Mononuclear cell (primary cell): ENCODE data around the gene FABP6. TPM values are rescaled to one million over a fixed set of nuclear protein-coding genes. Genes with fewer than 3 reads are reported as not detected.
"Not testable (repeated sequence)": the region's sequence is repeated elsewhere in the genome, so short reads cannot be mapped to it uniquely, and the experiment has no call there.

Source experiments
- H3K27me3 ChIP-seq: 2 replicates; pipeline ENCODE4 v1.6.0; 2011; ENCODE audit warnings: low read length, control low read depth; ENCODE audit not compliant: insufficient read depth
- H3K4me1 ChIP-seq: 2 replicates; pipeline ENCODE4 v1.5.1; 2011; ENCODE audit warnings: mild to moderate bottlenecking, low read length, control low read depth; ENCODE audit not compliant: insufficient read depth
- H3K4me3 ChIP-seq: 2 replicates; pipeline ENCODE4 v1.5.1; 2011; ENCODE audit warnings: mild to moderate bottlenecking, low read length, moderate library complexity
- H3K9me3 ChIP-seq: 2 replicates; pipeline ENCODE4 v1.5.1; 2011; ENCODE audit warnings: low read depth, mild to moderate bottlenecking, control low read depth, low read length
- total RNA-seq: library from RNA; depleted of rRNA; stranded (reverse); fragments of >200 nt; gene quantifications from one replicate; pipeline ENCODE4 v1.2.3, GENCODE V29; 2012

FABP6 gene, protein sequence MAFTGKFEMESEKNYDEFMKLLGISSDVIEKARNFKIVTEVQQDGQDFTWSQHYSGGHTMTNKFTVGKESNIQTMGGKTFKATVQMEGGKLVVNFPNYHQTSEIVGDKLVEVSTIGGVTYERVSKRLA
- total RNA-seq, result not detected

DNA sequence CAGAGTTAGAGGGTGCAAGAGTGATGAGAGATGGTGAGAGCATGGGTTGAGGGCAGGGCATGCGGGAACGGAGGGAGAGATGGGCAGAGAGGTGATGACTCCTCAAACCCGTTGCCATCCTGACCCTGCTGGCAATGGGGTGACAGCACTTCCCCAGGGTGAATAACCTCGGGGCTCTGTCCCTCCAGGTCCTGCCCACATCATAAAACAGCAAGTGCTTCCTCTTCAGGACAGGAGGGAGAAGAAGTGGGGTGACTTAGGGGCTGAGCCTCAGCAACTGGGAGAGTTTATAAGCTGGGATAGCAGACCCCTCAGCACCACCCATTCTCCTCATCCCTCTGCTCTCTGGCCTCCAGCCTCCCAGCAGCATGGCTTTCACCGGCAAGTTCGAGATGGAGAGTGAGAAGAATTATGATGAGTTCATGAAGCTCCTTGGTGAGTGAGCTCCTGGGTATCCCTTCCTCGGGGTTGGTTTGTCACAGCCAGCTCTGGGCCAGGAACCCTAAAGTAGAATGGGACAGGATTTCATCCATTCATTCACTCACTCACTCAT is at the start of gene FABP6:
TSS of gene FABP6 (plus strand) at position 317 of the 553 bp plus-strand sequence. CDS start at position 369, 52 bp downstream.
- Histone ChIP-seq H3K27me3 (no peaks in the 10 kb centered on the region), H3K9me3 (no peaks in the 10 kb centered on the region), H3K4me3 (no peak within 1 kb of the TSS), H3K4me1 (no peaks in the 10 kb centered on the region)

DNA sequence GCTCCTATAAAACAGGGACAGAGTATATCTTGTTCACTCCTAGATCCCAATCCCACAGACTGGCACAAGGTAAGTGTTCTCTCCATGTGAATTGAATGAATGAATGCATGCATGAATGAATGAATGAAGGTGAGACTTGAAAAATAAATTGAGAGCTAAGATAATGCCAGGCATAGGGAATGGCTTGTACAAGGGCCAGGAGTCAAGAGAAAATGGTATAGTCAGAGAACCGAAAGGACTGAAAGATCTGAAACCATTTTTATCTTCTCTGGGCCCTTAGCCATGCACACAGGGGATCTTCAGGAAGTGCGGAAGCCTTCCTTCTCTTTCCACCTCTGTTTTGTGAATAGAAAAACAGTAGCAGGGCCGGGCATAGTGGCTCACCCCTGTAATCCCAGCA is 48.4 kb upstream of the FABP6 start:
- Histone ChIP-seq H3K4me3 (no peak overlapping the region), H3K27me3 (no peaks in the 10 kb centered on the region), H3K9me3 (no peaks in the 10 kb centered on the region), H3K4me1 (peaks cover 8% of the 10 kb centered on the region)

GRCh38 chr5:160181965-160182622 is 47.2 kb upstream of the FABP6 start:
- Histone ChIP-seq H3K27me3 (no peaks in the 10 kb centered on the region), H3K4me3 (no peak overlapping the region), H3K4me1 (peaks cover 8% of the 10 kb centered on the region), H3K9me3 (no peaks in the 10 kb centered on the region)

DNA sequence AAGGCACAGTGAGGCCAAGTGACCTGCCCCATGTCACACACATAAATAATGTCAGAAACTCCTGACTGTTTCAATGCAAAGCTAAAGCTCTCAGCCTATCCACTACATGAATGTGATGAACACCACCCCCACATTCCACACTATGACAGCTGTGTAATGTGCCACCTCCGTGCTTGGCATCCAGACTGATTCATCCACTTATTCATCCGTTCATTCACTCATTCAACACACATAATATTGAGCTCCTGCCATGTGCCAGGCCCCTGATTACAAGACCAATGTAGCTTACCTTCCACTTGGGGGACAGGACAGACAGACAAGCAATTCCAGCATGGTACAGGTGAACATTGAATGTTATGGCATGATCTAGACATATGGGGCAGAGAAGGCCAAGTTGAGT is 46.2 kb upstream of the FABP6 start:
- H3K4me1 ChIP-seq, result peaks cover 11% of the 10 kb centered on the region
- H3K4me3 ChIP-seq, result no peak overlapping the region
- H3K27me3 ChIP-seq, result no peaks in the 10 kb centered on the region
- H3K9me3 ChIP-seq, result no peaks in the 10 kb centered on the region

- Histone ChIP-seq H3K27me3 (no peaks in the 10 kb centered on the region), H3K9me3 (no peaks in the 10 kb centered on the region), H3K4me1 (peaks cover 16% of the 10 kb centered on the region), H3K4me3 (no peak overlapping the region)
Measured at GRCh38 chr5:160185626-160186360, 43.5 kb upstream of the FABP6 start.

DNA sequence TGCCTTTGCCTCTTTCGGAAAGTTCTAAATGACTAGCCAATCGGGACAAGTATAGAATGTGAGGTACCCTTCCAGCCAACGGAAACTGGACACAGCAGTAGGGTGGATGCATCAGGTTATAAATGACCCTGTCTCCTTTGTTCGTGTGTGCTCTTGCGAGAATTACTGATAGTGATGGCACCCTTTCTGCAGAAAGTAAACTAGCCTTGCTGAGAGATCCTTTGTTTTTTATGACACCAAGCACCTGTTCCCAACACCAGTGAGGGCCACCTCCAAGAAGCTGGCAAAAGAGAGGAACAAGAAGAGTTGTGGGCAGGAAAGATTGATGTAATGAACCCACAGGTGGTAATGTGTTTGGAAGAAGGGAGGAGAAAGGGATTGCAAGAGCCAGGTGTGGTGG is 42.8 kb upstream of the FABP6 start:
- Histone ChIP-seq H3K4me3 (no peak overlapping the region), H3K4me1 (peaks cover 16% of the 10 kb centered on the region), H3K27me3 (no peaks in the 10 kb centered on the region), H3K9me3 (no peaks in the 10 kb centered on the region)

- no peak overlapping the region for H3K4me3 ChIP-seq
- H3K27me3 ChIP-seq, result no peaks in the 10 kb centered on the region
- H3K4me1 ChIP-seq, result peaks cover 16% of the 10 kb centered on the region
- H3K9me3 ChIP-seq, result no peaks in the 10 kb centered on the region
Measured at GRCh38 chr5:160187091-160187490, 42.2 kb upstream of the FABP6 start.

DNA sequence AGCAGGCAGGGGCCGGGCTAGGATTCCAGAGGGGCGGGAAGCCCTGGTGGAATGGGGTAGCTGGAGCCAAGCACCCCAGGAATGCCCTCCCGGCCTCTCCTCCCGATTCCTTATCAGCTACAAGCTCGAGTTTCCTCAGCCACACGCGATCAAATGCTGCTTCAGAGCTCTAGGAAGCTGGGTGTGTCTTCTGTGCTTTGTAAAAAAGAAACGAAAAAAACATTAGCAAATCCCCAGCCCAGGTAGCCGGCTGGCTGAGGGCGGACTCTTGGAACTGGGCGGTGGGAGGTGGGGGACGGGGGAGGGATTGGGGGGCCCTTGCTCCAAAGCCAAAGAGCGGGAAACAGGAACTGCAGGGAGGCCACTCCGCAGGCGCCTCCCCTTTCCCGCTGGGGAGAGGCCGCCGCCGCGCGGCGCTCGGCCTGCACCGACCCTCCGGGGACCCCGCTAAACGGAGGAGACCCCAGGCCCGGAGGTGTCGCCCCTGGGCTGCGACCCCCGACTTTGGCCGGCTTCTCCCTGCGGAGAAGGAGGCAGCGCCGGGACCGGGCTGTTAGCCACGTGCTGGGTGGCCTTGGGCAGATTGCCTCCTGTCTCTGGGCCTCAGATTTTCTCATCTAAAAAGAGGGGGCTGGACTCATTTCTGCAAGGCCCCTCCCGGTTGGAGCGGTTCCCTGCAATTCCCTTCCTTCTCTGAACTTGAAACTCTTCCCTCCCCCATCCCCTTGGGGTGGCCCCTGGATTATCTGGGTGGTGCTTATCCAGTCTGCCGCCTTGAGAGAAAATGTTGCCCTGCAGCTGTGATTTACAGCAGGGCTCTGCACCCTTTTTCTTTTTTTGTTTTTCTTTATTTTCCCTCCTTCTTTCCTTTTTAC is 40.9 kb upstream of the FABP6 start:
- H3K4me3 ChIP-seq, result no peak overlapping the region
- peaks cover 16% of the 10 kb centered on the region for H3K4me1 ChIP-seq
- no peaks in the 10 kb centered on the region for H3K9me3 ChIP-seq
- no peaks in the 10 kb centered on the region for H3K27me3 ChIP-seq

GRCh38 chr5:160192424-160192823 is 36.9 kb upstream of the FABP6 start:
- Histone ChIP-seq H3K27me3 (no peaks in the 10 kb centered on the region), H3K4me1 (peaks cover 8% of the 10 kb centered on the region), H3K4me3 (no peak overlapping the region), H3K9me3 (no peaks in the 10 kb centered on the region)

DNA sequence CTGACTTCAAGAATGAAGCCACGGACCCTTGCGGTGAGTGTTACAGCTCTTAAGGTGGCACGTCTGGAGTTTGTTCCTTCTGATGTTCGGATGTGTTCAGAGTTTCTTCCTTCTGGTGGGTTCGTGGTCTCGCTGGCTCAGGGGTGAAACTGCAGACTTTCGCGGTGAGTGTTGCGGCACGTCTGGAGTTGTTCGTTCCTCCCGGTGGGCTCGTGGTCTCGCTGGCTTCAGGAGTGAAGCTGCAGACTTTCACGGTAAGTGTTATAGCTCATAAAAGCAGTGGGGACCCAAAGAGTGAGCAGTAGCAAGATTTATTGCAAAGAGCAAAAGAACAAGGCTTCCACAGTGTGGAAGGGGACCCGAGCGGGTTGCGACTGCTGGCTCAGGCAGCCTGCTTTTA is 36.2 kb upstream of the FABP6 start:
- not testable (repeated sequence) for H3K4me1 ChIP-seq, H3K27me3 ChIP-seq, H3K9me3 ChIP-seq, H3K4me3 ChIP-seq

- not testable (repeated sequence) for H3K27me3 ChIP-seq, H3K4me3 ChIP-seq, H3K9me3 ChIP-seq, H3K4me1 ChIP-seq
Measured at GRCh38 chr5:160193790-160194189, 35.5 kb upstream of the FABP6 start.

- H3K9me3 ChIP-seq, result no peaks in the 10 kb centered on the region
- H3K4me1 ChIP-seq, result peaks cover 9% of the 10 kb centered on the region
- H3K4me3 ChIP-seq, result no peak overlapping the region
- no peaks in the 10 kb centered on the region for H3K27me3 ChIP-seq
Measured at GRCh38 chr5:160197341-160198144, 31.8 kb upstream of the FABP6 start.

DNA sequence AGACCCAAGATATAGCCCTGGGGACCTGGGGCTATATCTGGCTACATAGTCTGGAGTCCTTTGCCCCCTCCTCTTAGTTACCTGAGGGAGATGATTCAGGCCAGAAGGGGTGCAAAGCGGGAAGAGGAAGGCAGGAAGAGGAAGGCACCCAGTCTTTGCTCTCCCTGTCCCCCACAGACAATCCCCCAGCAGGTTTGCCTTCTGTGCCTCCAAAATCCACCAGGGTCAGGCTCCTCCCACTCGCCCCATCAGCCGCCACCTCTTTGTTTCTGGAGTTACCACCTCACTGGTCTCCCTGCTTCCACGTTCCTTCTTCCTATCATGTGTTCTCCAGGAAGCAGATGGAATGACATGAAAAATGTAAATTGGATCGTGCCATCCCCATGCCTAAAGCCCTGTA is 31.2 kb upstream of the FABP6 start:
- Histone ChIP-seq H3K27me3 (no peaks in the 10 kb centered on the region), H3K4me1 (peaks cover 9% of the 10 kb centered on the region), H3K9me3 (no peaks in the 10 kb centered on the region)

GRCh38 chr5:160198841-160199409 is 30.4 kb upstream of the FABP6 start:
- Histone ChIP-seq H3K4me1 (peaks cover 9% of the 10 kb centered on the region), H3K27me3 (no peaks in the 10 kb centered on the region), H3K4me3 (no peak overlapping the region), H3K9me3 (no peaks in the 10 kb centered on the region)

More for the DNA sequence above, 31.2 kb upstream of the FABP6 start:
- H3K4me3 ChIP-seq, result no peak overlapping the region
